IMR-90 (cell line): ENCODE results near the gene NFIA. TPM values are rescaled to one million over a fixed set of nuclear protein-coding genes. Genes with fewer than 3 reads are reported as not detected.

ENCODE experiments used
- ATAC-seq: fragments of 200-7000 bp; cut with Tn5 transposase; 2 replicates; pipeline ENCODE4 v1.9.1; 2020; ENCODE audit warnings: low read depth, mild to moderate bottlenecking, moderate library complexity
- BruUV-seq: library from RNA; stranded (reverse); fragments of 400-500 nt; replicated peaks from 2 replicates; lab custom pipeline; 2021; lab: Mats Ljungman, UMichigan
- CTCF ChIA-PET: fragments of 300-600 bp; formaldehyde crosslinking; extraction: SDS; loops from one replicate; lab custom pipeline; 2021; ENCODE audit warnings: antibody characterized with exemption; lab: Yijun Ruan, JAX
- POLR2A ChIA-PET: fragments of 300-600 bp; sonication (Branson Sonifier 250); formaldehyde crosslinking; loops from one replicate; lab custom pipeline; 2022; ENCODE audit warnings: antibody characterized with exemption; ENCODE audit not compliant: unreplicated experiment; lab: Charles Lee
- DNase-seq: peaks from one replicate; pipeline ENCODE4 v3.0.0; 2013
- H2AFZ ChIP-seq: replicated peaks from 2 replicates; pipeline ENCODE3; 2013; ENCODE audit warnings: low read length, mild to moderate bottlenecking; ENCODE audit not compliant: poor library complexity
- H2AK5ac ChIP-seq: 2 replicates; pipeline ENCODE4 v1.6.1; 2013; ENCODE audit warnings: low read depth, low read length, inconsistent platforms
- H2AK9ac ChIP-seq: replicated peaks from 2 replicates; pipeline ENCODE3; 2013; ENCODE audit warnings: mild to moderate bottlenecking, low read depth, low read length, moderate library complexity; ENCODE audit not compliant: poor library complexity
- H2BK120ac ChIP-seq: 2 replicates; pipeline ENCODE4 v1.6.1; 2013; ENCODE audit warnings: low read depth, low read length, inconsistent platforms
- H2BK15ac ChIP-seq: 3 replicates; pipeline ENCODE4 v1.6.1; 2013; ENCODE audit warnings: low read depth, low read length, inconsistent platforms
- H2BK20ac ChIP-seq: 2 replicates; pipeline ENCODE4 v1.6.1; 2013; ENCODE audit warnings: low read depth, mild to moderate bottlenecking, inconsistent platforms, low read length, moderate library complexity
- H2BK5ac ChIP-seq: 2 replicates; pipeline ENCODE4 v1.6.1; 2013; ENCODE audit warnings: mild to moderate bottlenecking, low read depth, low read length, inconsistent platforms; ENCODE audit not compliant: poor library complexity, severe bottlenecking
- H3K14ac ChIP-seq: replicated peaks from 2 replicates; pipeline ENCODE4 v1.6.1; 2013; ENCODE audit warnings: low read depth, low read length, inconsistent platforms
- H3K18ac ChIP-seq: 2 replicates; pipeline ENCODE4 v1.6.1; 2013; ENCODE audit warnings: low read depth, low read length, control low read depth
- H3K23ac ChIP-seq: 2 replicates; pipeline ENCODE4 v1.6.1; 2013; ENCODE audit warnings: low read depth, low read length, inconsistent platforms
- H3K27ac ChIP-seq: 2 replicates; pipeline ENCODE4 v1.5.1; 2013; ENCODE audit warnings: mild to moderate bottlenecking, control low read depth, low read length; ENCODE audit not compliant: insufficient read depth
- H3K27me3 ChIP-seq: 2 replicates; pipeline ENCODE4 v1.6.1; 2013; ENCODE audit warnings: low read length; ENCODE audit not compliant: control insufficient read depth, insufficient read depth
- H3K36me3 ChIP-seq: 2 replicates; pipeline ENCODE4 v1.6.1; 2013; ENCODE audit warnings: low read length, mixed read lengths; ENCODE audit not compliant: control insufficient read depth, insufficient read depth
- H3K4ac ChIP-seq: 2 replicates; pipeline ENCODE4 v1.6.1; 2013; ENCODE audit warnings: low read depth, low read length, inconsistent platforms
- H3K4me1 ChIP-seq: 2 replicates; pipeline ENCODE4 v1.6.1; 2013; ENCODE audit warnings: low read length, mixed read lengths; ENCODE audit not compliant: control insufficient read depth, insufficient read depth
- H3K4me2 ChIP-seq: 2 replicates; pipeline ENCODE4 v1.6.1; 2013; ENCODE audit warnings: low read depth, mild to moderate bottlenecking, control low read depth, low read length, moderate library complexity
- H3K4me3 ChIP-seq: 2 replicates; pipeline ENCODE4 v1.5.1; 2013; ENCODE audit warnings: low read depth, mild to moderate bottlenecking, control low read depth, low read length, moderate library complexity; ENCODE audit not compliant: insufficient read depth
- H3K56ac ChIP-seq: 2 replicates; pipeline ENCODE4 v1.6.1; 2013; ENCODE audit warnings: low read length, inconsistent platforms; ENCODE audit not compliant: insufficient read depth; ENCODE audit errors: extremely low read depth
- H3K79me1 ChIP-seq, 2 experiments: 2 replicates each; pipeline ENCODE4 v1.6.1; 2013; ENCODE audit warnings: low read length in 2 of 2, inconsistent platforms in 1 of 2, low read depth in 1 of 2
- H3K9ac ChIP-seq: 2 replicates; pipeline ENCODE4 v1.6.1; 2013; ENCODE audit warnings: low read depth, low read length, control low read depth
- H3K9me1 ChIP-seq: 2 replicates; pipeline ENCODE4 v1.6.1; 2013; ENCODE audit warnings: low read length, inconsistent platforms; ENCODE audit not compliant: insufficient read depth
- H3K9me3 ChIP-seq: 2 replicates; pipeline ENCODE4 v1.6.1; 2013; ENCODE audit warnings: low read length; ENCODE audit not compliant: control insufficient read depth, insufficient read depth
- H4K20me1 ChIP-seq: 2 replicates; pipeline ENCODE4 v1.6.1; 2013; ENCODE audit warnings: low read length, inconsistent platforms; ENCODE audit not compliant: insufficient read depth
- H4K5ac ChIP-seq: 2 replicates; pipeline ENCODE4 v1.6.1; 2013; ENCODE audit warnings: mild to moderate bottlenecking, low read depth, low read length, control low read depth
- H4K8ac ChIP-seq, 2 experiments: 2 replicates each; pipeline ENCODE4 v1.6.1; 2013; ENCODE audit warnings: low read depth in 2 of 2, low read length in 2 of 2, control low read depth in 1 of 2, inconsistent platforms in 1 of 2
- H4K91ac ChIP-seq: 2 replicates; pipeline ENCODE4 v1.6.1; 2013; ENCODE audit warnings: low read depth, low read length, inconsistent platforms; ENCODE audit not compliant: insufficient read depth
- BHLHE40 ChIP-seq: fragments of 150-350 bp; IDR thresholded peaks from 2 replicates; pipeline ENCODE4 v1.6.1; 2016; ENCODE audit warnings: mild to moderate bottlenecking, low read depth, low read length
- CEBPB ChIP-seq: IDR thresholded peaks from 2 replicates; pipeline ENCODE4 v1.6.1; 2012; ENCODE audit warnings: low read depth, low read length, improper control_type of control experiment
- CHD1 ChIP-seq: IDR thresholded peaks from 2 replicates; pipeline ENCODE4 v1.6.1; 2012; ENCODE audit warnings: low read depth, low read length, improper control_type of control experiment
- MAZ ChIP-seq: IDR thresholded peaks from 2 replicates; pipeline ENCODE4 v1.6.1; 2012; ENCODE audit warnings: low read depth, mild to moderate bottlenecking, low read length, improper control_type of control experiment, moderate library complexity, borderline replicate concordance
- NFE2L2 ChIP-seq: fragments of 150-350 bp; IDR thresholded peaks from 2 replicates; pipeline ENCODE4 v1.6.1; 2016; ENCODE audit warnings: low read depth, mild to moderate bottlenecking, low read length
- RFX5 ChIP-seq: IDR thresholded peaks from 2 replicates; pipeline ENCODE4 v1.8.0; 2012; ENCODE audit warnings: low read depth, mild to moderate bottlenecking, low read length, moderate library complexity
- USF2 ChIP-seq: fragments of 150-350 bp; IDR thresholded peaks from 2 replicates; pipeline ENCODE4 v1.6.1; 2017; ENCODE audit warnings: mild to moderate bottlenecking, antibody characterized with exemption, low read length, low read depth
- WGBS, 2 experiments: methylation state at CpG; one replicate each; pipeline versions ENCODE4 v1.1.5 to v1.1.7; 2013; ENCODE audit warnings: missing lambda C conversion rate in 2 of 2; ENCODE audit not compliant: insufficient read length in 1 of 2; ENCODE audit errors: extremely low coverage in 2 of 2; 5-methylcytosine and 5-hydroxymethylcytosine counted together
- dilution Hi-C: fragments of 300-500 bp; cut with HindIII; formaldehyde crosslinking; loops from one replicate; pipeline ENCODE4 v1.14.3; 2018; ENCODE audit warnings: low sequenced_read_pairs; ENCODE audit not compliant: unreplicated experiment
- in situ Hi-C: fragments of 300-500 bp; cut with MboI; formaldehyde crosslinking; loops from 3 replicates; pipeline ENCODE4 v1.14.3; 2019; ENCODE audit warnings: low sequenced_read_pairs, inconsistent platforms, mixed read lengths
- intact Hi-C: fragments of 100-400 bp; cut with micrococcal nuclease; formaldehyde crosslinking; loops from 2 replicates; pipeline ENCODE4 v1.10.0; 2022
- polyA plus RNA-seq, 3 experiments: library from polyadenylated mRNA; depleted of rRNA; stranded (reverse); fragments of >200 nt; gene quantifications; 2 replicates each; pipeline ENCODE4 v1.2.3, GENCODE V29; 2012; ENCODE audit warnings: low replicate concordance in 1 of 3
- total RNA-seq: library from RNA; depleted of rRNA; stranded (reverse); fragments of >200 nt; gene quantifications from 2 replicates; pipeline ENCODE4 v1.2.3, GENCODE V29; 2012
- TF ChIP-seq, protein P1 (sequence below): fragments of 150-350 bp; IDR thresholded peaks from 2 replicates; pipeline ENCODE4 v1.6.1; 2016; ENCODE audit warnings: low read depth, mild to moderate bottlenecking, low read length, moderate library complexity, borderline replicate concordance

The NFIA gene
- total and polyA plus RNA-seq, 2 of the 4 experiments (the other 2 are of a cell fraction), result 1.6 to 2.2 TPM

- H2BK5ac ChIP-seq, result no peak overlapping the region
- peaks cover 8% of the 10 kb centered on the region for H3K27me3 ChIP-seq
- no peaks in the 10 kb centered on the region for H3K79me1 ChIP-seq
- CTCF ChIA-PET, result interaction anchor here (0.7 kb wide), 1 partner anchor 449 kb away, joined by 3 read pairs; no protein-coding TSS in a partner anchor
- TF ChIP-seq RFX5 (no peak), BHLHE40 (no peak), USF2 (no peak), NFE2L2 (no peak), MAZ (no peak), CHD1 (no peak), CEBPB (no peak)
- TF ChIP-seq, protein P1, sequence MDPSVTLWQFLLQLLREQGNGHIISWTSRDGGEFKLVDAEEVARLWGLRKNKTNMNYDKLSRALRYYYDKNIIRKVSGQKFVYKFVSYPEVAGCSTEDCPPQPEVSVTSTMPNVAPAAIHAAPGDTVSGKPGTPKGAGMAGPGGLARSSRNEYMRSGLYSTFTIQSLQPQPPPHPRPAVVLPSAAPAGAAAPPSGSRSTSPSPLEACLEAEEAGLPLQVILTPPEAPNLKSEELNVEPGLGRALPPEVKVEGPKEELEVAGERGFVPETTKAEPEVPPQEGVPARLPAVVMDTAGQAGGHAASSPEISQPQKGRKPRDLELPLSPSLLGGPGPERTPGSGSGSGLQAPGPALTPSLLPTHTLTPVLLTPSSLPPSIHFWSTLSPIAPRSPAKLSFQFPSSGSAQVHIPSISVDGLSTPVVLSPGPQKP, result no peak
- H2BK20ac ChIP-seq, result no peak overlapping the region
- no peaks in the 10 kb centered on the region for H3K36me3 ChIP-seq
- no peak overlapping the region for H3K4me2 ChIP-seq
- H3K4me1 ChIP-seq, result no peaks in the 10 kb centered on the region
- H3K56ac ChIP-seq, result no peak overlapping the region
- no peak overlapping the region for H4K91ac ChIP-seq
- H2AFZ ChIP-seq, result no peak overlapping the region
- H3K18ac ChIP-seq, result no peak overlapping the region
- H4K8ac ChIP-seq, result no peak overlapping the region
- intact Hi-C loops, result no loop called here
- H4K20me1 ChIP-seq, result no peaks in the 10 kb centered on the region
- H3K27ac ChIP-seq, result no peak overlapping the region
- no peak overlapping the region for H3K4ac ChIP-seq
- H3K4me3 ChIP-seq, result no peak overlapping the region
- H3K14ac ChIP-seq, result no peak overlapping the region
- H2BK15ac ChIP-seq, result no peak overlapping the region
- H3K23ac ChIP-seq, result no peak overlapping the region
- H4K5ac ChIP-seq, result no peak overlapping the region
- H2AK9ac ChIP-seq, result no peak overlapping the region
- in situ Hi-C loops, result no loop called here
- 50% methylated on average over 1 of the region's 2 CpGs; no CpG with 5 or more reads in 1 of the 2 experiments for WGBS, 2 experiments
- no peaks in the 10 kb centered on the region for H3K9me3 ChIP-seq
- POLR2A ChIA-PET, result no interaction called here
- H3K9ac ChIP-seq, result no peak overlapping the region
- H2AK5ac ChIP-seq, result no peak overlapping the region
- dilution Hi-C loops, result no loop called here
- H2BK120ac ChIP-seq, result no peak overlapping the region
- DNase-seq (no peak), ATAC-seq (no peak)
- H3K9me1 ChIP-seq, result no peaks in the 10 kb centered on the region
- no TSS peak for BruUV-seq
These were observed 244.4 kb downstream of the NFIA start for GRCh38 chr1:61326713-61327112.
